Measurements from ENCODE around the gene MVB12B.

- TF ChIP-seq POLR2A (IDR thresholded peaks at IDR 0.05) (no peak), CTCF (IDR thresholded peaks at IDR 0.05 in 4 of 5, conservative IDR thresholded peaks at IDR 0.05 in 1 of 5) (no peak)
These were observed 112.8 kb downstream of the MVB12B start for GRCh38 chr9:126439402-126439765.
